Suppressor macrophage treated with lipopolysaccharide for 4 hours (primary cell): Measurements from ENCODE around the gene ORM1.

ENCODE experiments used
- DNase-seq: peaks from one replicate; pipeline ENCODE4 v3.0.0-alpha.2; 2020

The ORM1 gene

GRCh38 chr9:114344692-114345091 is 21.8 kb downstream of the ORM1 start:
- no peak for DNase-seq

DNA sequence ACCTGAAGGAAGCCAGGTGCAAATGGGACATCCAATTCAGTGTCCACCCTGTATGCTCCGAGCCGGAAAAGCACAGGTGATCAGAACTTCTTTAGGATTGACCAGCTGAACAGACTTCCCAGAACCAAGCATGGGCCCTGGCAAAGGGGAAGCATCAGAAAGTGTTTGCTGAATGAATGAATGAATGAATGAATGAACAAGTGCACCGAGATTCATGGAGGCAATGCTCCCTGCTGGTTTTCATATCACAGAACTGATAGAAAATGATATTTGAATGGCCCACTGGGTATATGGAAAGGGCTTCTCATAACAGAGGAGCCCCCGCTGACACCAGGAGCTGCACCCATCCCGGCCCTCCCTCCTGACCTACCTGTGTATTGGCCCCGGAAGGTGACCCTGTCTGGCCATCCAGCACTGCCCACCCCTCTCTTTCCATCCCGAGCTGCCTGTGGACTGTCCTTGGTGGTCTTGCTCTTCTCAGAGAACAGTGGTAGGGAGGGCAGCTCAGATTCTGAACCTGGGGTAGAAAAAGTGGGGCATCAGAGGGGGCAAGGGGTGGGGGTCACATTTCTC is 22.7 kb downstream of the ORM1 start:
- DNase-seq, result no peak

DNA sequence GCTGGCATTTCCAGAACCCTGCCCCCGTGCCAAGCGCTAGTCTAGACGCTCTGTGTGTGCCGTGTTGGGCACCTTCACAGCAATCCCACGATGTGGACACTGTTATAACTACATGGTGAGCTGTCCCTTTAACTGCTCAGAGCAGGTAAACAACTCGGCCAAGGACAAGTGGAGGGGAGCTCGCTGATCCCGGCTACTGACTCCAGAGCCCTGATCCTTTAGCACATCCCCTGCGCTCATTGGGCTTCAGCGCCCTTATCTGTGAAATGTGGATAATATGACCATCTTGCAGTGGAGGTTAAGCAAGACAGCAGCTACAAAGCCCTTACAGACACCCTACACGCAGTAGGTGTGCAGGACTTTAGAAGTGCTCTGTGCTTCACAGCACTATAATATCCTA is 23.2 kb downstream of the ORM1 start:
- DNase-seq, result no peak

DNA sequence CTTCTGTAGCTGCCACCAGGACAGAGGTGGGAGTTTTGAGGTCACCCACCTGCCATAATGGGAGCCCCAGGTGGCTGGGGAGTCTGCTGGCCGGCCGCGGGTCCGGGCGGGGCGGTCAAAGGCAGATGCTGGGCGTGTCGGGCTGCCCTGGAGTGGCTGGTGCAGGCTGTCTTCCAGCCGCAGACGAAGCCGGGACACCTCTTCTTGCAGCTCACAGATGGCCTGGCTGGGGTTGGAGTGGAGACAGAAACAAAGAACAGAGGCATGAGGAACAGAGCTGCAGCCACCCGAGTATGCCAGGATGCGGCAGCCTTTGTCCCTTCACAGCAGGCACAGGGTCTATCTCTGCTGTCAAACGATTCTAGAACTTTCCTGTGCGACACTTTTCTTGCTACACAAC is 24.8 kb downstream of the ORM1 start:
- DNase-seq, result no peak

GRCh38 chr9:114348261-114348905 is 25.5 kb downstream of the ORM1 start:
- DNase-seq, result no peak

- peak; percentile 99 for DNase-seq
Observed at GRCh38 chr9:114348906-114349482, 26.1 kb downstream of the ORM1 start.

GRCh38 chr9:114349713-114350480 is 27.0 kb downstream of the ORM1 start:
- DNase-seq, result no peak

DNA sequence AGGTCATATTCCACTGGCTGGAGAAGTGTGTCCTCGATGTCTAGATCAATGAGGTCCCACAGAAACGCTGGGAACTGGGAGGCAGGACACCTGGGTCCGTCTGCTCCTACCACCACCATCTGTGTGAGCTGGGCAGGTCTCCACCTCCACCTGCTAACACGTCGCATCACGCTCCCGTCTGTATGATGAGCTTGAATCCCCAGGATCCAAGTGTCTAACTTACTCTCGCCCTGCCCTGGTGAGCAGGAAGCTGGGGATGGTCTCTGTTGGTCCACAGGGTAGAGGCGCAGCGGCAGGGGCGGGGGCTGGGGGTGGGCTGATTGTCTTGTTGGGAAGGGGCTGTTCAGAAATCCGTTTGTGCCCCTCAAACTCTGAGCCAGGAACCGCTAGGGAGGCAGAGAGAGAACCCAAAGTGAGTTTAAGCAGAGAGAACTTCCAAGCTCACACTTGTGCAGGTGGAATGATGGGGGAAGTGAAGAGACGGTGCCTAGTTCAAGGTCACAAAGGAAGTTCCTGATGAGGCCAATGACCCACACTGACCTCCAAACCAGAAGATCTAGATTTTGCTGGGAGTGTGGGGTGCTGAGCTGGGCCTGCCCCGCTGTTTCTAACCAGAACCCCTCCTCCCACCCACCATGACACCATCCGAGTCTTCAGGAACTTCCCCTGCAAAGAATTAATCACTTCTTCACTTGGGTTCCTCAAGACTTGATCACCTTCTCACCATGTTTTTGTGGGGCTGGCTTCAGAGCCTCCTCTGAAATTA is 27.9 kb downstream of the ORM1 start:
- peak; percentile 61 for DNase-seq

GRCh38 chr9:114351932-114352331 is 29.0 kb downstream of the ORM1 start:
- peak; percentile 55 for DNase-seq

DNA sequence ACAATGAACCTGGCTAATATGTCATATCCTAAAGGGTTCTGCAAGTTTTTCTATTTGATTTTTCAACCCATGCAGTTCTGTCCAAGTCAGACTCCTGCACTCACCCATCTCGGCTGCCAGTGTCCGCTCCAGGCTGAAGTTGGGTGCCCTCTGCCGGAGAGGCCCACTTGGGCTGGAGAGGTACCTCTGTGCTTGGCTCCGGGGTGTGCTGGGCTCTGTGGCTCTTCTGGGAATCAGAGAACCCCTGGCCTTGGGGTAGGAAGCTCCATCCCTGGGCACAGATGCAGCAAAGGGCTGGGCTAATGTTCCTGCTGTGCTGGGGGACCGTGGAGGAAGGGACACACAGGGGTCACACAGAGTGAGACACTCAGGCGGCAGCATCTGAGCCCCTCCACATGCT is 32.9 kb downstream of the ORM1 start:
- DNase-seq, result no peak

DNA sequence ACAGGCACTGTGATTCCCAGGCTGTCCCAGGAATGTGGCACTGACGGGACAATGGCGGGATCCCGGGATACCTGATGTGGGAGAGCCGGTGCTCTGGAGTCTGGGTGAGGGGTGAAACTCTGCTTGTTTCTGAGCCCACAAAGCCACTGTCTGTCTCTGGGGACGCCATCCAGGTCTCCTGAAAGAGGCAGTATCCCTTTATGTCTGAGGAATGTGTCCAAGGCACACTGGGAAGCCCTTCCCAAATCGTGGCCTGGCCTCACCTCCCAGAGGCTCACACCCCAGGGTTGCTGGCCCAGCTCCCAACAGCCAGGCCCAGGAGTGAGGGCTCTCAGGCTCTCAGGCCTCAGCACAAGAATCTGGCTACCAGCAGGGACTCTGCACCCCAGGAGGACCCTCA is 33.9 kb downstream of the ORM1 start:
- DNase-seq, result no peak

DNA sequence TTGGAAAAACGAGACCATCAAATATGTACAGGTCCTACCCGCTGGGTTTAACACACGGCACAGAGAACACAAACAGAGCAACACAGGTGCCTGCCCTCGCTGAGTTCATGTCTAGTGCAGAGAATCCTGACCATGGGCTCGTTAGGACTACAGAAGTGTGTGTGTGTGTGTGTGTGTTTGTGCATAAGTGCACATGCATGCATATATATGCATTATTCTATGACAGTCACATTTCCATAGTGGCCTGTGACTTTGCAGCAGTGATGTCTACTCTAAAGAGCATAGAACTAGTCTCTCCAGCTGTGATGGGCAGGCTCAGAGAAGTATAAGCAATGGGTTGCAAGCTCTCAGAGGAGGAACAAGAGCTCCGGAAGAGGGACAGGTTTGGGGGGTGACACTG is 34.5 kb downstream of the ORM1 start:
- DNase-seq, result no peak

DNA sequence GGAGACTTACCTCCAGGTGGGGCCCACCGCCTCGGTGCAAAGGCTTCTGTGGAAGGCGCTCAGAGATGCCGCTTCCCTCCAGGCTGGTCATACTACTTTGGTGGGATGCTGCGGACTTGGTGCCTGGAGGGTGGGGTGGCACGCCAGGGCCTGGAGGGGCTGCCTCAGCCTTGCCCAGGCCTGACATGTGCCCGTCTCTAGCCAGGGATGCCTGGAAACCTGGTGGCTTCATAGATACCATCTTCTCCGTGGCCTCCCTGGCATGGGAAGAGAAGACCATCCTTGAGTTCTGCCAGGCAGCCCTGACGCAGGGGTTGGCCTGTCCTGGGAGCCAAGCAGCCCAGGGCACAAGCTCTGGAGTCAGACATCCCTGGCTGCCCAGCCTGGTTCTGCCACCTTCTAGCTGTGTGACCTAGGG is 35.0 kb downstream of the ORM1 start:
- DNase-seq, result no peak

GRCh38 chr9:114359801-114360200 is 36.9 kb downstream of the ORM1 start:
- DNase-seq, result no peak

DNA sequence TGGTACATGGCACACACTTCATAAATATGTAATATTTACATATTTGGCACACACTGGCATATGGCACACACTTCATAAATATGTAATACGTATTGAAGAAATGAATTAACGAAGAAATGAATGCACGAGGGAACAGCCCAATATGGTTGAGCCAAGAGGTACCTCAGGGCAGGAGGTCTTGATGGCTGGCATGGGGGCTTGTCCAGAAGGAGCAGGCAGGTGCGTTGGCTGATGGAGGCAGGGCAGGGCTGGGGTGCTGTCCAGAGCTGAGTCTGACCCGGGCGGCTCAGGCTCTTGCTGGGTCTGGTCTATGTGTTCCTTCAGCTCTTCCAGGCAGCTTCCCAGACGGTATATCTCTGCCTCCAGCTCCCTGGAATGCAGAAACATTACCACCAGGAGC is 38.6 kb downstream of the ORM1 start:
- DNase-seq, result no peak

DNA sequence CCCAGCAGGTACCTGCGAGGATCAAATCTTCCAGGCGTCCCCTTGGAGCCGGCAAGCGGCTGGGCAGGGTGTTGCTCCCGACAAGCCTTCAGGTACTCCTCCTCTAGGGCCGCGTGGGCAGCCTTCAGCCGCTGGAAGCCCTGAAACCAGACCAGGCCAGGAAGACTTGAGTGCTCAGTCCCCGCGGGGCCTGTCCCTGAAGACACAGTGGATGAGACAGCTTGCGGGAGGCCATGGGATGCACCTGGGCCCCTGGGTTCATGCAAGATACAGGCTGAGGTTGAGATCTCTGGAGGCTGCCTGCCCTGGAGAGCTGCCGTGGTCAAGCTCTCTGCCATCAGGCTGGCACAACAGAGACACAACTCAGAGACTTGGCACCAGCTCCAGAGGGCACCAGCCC is 39.5 kb downstream of the ORM1 start:
- DNase-seq, result no peak

GRCh38 chr9:114363424-114363823 is 40.5 kb downstream of the ORM1 start:
- no peak for DNase-seq

DNA sequence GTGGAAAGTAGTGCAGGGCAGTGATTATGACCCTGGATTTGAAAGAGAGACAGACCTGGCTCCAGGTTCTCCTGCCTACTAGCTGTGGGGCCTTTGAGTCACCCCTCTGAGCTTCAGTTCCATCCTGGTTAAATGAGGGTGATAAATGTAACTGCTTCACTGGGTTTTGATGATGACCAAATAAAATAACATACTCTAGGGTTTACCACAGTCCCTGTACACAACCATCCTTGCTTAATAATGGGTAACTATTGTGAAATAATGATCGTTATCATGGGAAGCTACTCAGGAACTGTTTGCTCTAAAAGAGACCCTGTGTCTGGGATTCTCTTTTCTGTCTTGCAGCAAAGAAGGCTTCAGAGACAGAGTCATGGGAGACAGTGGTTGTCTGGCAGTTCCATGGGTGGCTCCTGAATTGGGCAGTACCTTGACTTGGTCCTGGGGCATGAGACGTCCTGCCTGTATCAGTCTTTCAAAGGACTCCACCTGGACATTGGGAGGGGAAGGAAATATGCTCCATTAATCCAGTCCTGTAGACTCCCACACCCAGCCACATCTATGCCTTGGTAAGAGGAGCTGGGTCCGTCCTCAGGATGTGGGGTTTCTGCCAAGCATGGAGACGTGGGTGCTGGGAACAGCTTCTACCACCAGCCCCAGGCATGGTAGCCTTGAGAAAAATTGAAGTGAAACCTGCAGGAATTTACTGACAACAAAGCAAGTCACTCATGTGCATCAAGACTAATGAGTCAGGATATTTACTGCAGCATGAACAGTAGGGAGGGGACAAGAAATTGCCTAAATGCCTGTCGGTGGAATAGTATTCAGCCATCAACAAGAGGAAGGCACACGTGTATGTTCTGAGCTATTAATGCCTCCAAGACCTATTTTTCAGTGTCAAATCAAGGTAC is 41.5 kb downstream of the ORM1 start:
- peak; percentile 76 for DNase-seq

DNA sequence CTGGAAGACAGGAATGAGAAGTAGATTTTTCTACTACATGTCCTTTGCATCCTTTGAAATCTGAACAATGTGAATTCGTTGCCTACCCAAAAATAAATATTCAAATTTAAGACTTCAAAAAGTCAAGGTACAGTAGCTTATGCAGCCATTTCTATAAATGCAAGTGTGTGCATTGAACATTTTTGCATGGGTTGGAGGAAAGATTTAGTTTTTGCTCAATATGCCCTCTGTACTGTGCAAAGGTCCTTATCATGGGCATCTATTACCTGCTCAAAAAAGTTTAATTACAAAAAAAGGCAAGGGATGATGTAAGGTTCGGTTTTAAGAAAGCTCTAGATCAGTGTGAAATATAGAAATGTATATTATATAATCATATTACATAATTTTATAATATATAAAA is 42.3 kb downstream of the ORM1 start:
- no peak for DNase-seq

GRCh38 chr9:114366334-114367128 is 43.6 kb downstream of the ORM1 start:
- DNase-seq, result peak; percentile 50

DNA sequence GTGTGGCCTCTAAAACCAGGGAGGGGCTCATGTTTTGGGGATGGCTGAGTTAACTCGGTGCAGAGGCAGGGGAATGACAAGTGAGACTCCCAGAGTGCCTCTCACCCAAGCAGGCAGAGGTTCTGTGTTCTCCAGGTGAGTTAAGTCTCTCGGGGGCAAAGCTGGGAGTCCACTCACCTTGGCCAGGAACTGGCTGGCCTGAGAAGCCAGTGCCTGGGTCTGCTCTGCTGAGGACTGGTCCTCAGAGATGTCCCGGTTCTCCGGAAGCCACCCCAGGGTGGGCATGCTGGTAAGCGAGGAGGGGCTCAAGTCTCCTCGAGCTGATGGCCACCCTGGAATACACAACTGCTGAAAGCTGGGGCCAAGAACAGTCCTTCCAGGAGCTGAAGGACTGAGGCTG is 44.5 kb downstream of the ORM1 start:
- DNase-seq, result no peak
